HepG2 (cell line): Measurements from ENCODE around the gene PPP1R3C.

Experiments
- CTCF ChIP-seq: sonication (generic); formaldehyde crosslinking; IDR thresholded peaks from 2 replicates; pipeline ENCODE4 v1.5.0; 2020; ENCODE audit warnings: mild to moderate bottlenecking, missing genetic modification reagents, moderate library complexity
- EP300 ChIP-seq, 3 experiments: sonication (generic) in 1 of 3; formaldehyde crosslinking in 1 of 3; IDR thresholded peaks; 2 replicates each; pipeline versions ENCODE4 v1.5.1 to v1.6.1; 2011 to 2020; ENCODE audit warnings: low read depth in 2 of 3, low read length in 2 of 3, borderline replicate concordance in 1 of 3, improper control_type of control experiment in 1 of 3, mild to moderate bottlenecking in 1 of 3, missing genetic modification reagents in 1 of 3, moderate library complexity in 1 of 3
- EZH2 ChIP-seq: conservative IDR thresholded peaks from 2 replicates; pipeline ENCODE4 v1.6.1; 2012; ENCODE audit warnings: mild to moderate bottlenecking, low read depth, low read length, moderate library complexity
- MLLT10 ChIP-seq: sonication (generic); formaldehyde crosslinking; IDR thresholded peaks from 2 replicates; pipeline ENCODE4 v1.4.0; 2020; ENCODE audit warnings: missing genetic modification reagents
- RBM22 ChIP-seq: fragments of 200-400 bp; formaldehyde crosslinking; optimal IDR thresholded peaks from 2 replicates; pipeline ENCODE3; 2017; ENCODE audit warnings: mild to moderate bottlenecking, low read length, moderate library complexity
- TCF7 ChIP-seq: sonication (generic); IDR thresholded peaks from 2 replicates; pipeline ENCODE4 v1.6.1; 2016; ENCODE audit warnings: antibody characterized with exemption, low read depth
- ZFAT ChIP-seq: sonication (generic); formaldehyde crosslinking; conservative IDR thresholded peaks from 2 replicates; pipeline ENCODE4 v1.8.1; 2023; ENCODE audit warnings: missing genetic modification reagents, inconsistent platforms
- ZNF407 ChIP-seq: sonication (generic); formaldehyde crosslinking; IDR thresholded peaks from one replicate; pipeline ENCODE4 v1.5.1; 2020; ENCODE audit warnings: mild to moderate bottlenecking, missing genetic modification reagents; ENCODE audit errors: not compliant biosample characterization

GRCh38 chr10:91589015-91589657, 43.7 kb downstream of the PPP1R3C start:
- TF ChIP-seq TCF7 (no peak), MLLT10 (CRISPR knock-in tag) (no peak), ZNF407 (CRISPR knock-in tag) (no peak), CTCF (CRISPR knock-in tag) (no peak), EP300 (IDR thresholded peaks at IDR 0.05; ENCODE audit: low read depth in 2 of 2, low read length in 2 of 2) (no peak), EP300 (CRISPR knock-in tag; IDR thresholded peaks at IDR 0.05; ENCODE audit: borderline replicate concordance) (no peak), EZH2 (no peak), ZFAT (CRISPR knock-in tag) (no peak), RBM22 (no peak)
